Measurements from ENCODE around the gene ERMARD. TPM values are rescaled to one million over a fixed set of nuclear protein-coding genes. Genes with fewer than 3 reads are reported as not detected.

ERMARD gene
- total RNA-seq, 4 donors from 2014 or later: 14.3 to 31.9 (median 16.8) TPM

DNA sequence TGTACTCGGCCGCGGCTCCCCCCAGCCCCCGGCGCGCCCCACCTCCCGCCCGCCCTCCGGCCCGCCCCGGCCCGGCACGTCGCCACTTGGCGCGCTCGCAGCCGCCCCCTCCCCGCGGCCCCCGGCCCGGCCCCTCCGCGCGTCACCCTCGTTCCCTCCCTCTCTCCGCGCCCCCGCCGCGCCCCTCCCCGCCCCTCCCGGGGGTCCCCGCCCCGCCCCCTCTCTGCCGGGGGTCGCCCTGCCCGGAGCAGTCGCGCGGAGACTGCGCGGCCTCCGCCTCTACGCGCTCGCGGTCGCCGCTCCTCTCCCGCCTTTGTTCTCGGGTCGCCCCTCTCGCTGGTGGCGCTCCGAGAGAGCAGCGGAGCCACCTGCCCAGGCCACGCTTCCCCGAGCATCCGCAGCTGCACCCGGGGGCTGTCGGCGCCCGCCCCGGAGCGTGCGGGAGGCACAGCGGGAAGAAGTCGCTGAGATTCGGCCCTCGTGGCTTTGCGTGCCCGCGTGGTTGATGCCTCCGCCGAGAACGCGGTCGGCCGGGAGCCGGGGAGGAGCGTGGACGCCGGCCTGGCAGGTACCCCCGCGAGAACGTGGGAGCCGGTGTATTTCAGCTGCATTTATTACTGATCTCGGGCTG, 26.8 kb upstream of the ERMARD start, which contains the start of gene PHF10:
PHF10 (minus strand) TSS at position 7 of the 631 bp plus-strand sequence. CDS start 569 bp downstream, outside the sequence.
- Histone ChIP-seq H3K4me1 (peaks cover 4 to 38% (median 9%) of the 10 kb centered on the region in 3 donors), H3K27ac (peak within 1 kb of the TSS; percentile 82 to 99 (median 98)), H3K4me3 (peak within 1 kb of the TSS; percentile 84 to 94), H3K36me3 (no peaks in the 10 kb centered on the region), H3K9me3 (no peaks in the 10 kb centered on the region), H3K27me3 (no peaks in the 10 kb centered on the region)
- TF ChIP-seq, protein P1, sequence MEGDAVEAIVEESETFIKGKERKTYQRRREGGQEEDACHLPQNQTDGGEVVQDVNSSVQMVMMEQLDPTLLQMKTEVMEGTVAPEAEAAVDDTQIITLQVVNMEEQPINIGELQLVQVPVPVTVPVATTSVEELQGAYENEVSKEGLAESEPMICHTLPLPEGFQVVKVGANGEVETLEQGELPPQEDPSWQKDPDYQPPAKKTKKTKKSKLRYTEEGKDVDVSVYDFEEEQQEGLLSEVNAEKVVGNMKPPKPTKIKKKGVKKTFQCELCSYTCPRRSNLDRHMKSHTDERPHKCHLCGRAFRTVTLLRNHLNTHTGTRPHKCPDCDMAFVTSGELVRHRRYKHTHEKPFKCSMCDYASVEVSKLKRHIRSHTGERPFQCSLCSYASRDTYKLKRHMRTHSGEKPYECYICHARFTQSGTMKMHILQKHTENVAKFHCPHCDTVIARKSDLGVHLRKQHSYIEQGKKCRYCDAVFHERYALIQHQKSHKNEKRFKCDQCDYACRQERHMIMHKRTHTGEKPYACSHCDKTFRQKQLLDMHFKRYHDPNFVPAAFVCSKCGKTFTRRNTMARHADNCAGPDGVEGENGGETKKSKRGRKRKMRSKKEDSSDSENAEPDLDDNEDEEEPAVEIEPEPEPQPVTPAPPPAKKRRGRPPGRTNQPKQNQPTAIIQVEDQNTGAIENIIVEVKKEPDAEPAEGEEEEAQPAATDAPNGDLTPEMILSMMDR (IDR thresholded peaks at IDR 0.05): peak in 2 of 4 experiments; percentile 2 to 20
- TF ChIP-seq EP300 (IDR thresholded peaks at IDR 0.05) (no peak), POLR2A (IDR thresholded peaks at IDR 0.05) (peak in 1 of 2 donors; percentile 8)
- peak; percentile 61 for ATAC-seq
- 0% methylated on average over 1 of the region's 89 CpGs; no CpG with 5 or more reads in 1 of the 2 donors for WGBS, 2 donors (ENCODE audit: low coverage in 1 of 2)

DNA sequence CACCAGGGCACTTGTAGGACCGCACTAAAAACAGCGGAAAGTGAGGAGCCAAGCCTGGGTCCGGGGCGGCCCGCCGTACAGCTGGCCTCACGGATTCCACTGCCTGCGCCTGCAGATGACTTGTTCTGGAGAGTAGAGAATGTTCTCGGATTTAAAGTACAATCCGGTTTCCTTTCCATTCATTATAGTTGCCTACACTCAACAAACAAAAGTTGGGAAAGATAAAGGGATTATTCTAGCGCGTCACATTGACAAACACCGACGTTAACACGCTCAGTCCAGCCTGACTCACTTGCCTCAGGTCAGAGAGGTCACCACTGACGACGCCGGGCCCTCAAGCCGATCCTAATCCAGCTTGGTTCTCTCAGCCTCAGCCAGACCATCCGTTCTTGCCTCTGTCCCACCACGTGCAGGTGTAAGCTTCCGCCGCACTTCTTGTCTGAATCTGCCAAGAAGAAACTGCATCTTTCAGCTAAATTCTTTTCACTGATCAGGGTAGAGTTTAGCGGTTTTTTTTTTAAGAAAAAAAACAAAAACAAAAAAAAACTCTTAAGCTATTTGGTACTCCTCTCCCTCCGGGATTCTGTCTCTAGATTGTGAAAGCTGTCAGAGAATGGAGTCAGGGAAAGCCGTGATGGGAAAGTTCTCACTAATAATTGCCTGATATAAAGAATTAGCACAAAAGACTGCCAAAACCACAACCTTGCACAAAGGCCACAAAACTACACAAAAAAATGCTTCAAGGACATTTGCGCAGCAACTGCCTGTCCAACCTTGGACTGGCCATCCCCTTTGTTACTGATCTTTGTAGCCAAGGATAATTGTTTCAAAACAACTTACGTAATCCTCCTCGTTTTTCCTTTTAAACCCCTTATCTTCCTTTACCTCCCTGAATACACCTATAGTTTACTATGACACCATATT, 26.0 kb upstream of the ERMARD start:
- H3K4me3 ChIP-seq: peak overlapping the region; percentile 53 to 84
- TF ChIP-seq EP300 (IDR thresholded peaks at IDR 0.05) (no peak), POLR2AphosphoS5 (IDR thresholded peaks at IDR 0.05) (peak; percentile 51), POLR2A (IDR thresholded peaks at IDR 0.05) (peak; percentile 5 to 21)
- TF ChIP-seq, protein P1 (IDR thresholded peaks at IDR 0.05): no peak
- 28 to 36% methylated on average over 14 to 25 of the region's 29 CpGs for WGBS, 2 donors (ENCODE audit: low coverage in 1 of 2)

DNA sequence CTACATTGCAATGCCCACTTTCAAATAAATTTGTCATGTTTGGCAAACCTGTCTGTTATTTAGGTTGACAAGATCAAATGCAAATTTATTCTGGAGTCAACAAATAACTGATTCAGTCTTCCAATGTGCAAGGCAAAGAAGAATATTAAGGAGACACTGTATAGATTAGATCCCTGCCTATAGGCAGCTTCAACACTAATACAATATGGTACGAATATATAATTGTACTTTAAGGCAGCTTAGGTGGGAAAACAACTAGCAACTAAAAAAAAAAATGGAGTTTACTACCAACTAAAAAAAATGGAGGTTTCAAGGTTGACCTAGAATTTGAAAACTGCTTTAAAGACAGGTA, 25.4 kb upstream of the ERMARD start:
- Histone ChIP-seq H3K9me3 (no peaks in the 10 kb centered on the region), H3K36me3 (no peaks in the 10 kb centered on the region), H3K4me3 (no peak overlapping the region), H3K4me1 (peaks cover 4 to 32% (median 9%) of the 10 kb centered on the region in 3 donors), H3K27ac (peak overlapping the region in 3 of 4 donors; percentile 97 to 99 (median 98)), H3K27me3 (no peaks in the 10 kb centered on the region)
- ATAC-seq: no peak
- TF ChIP-seq, protein P1 (IDR thresholded peaks at IDR 0.05): no peak
- TF ChIP-seq POLR2AphosphoS5 (IDR thresholded peaks at IDR 0.05) (no peak), EP300 (IDR thresholded peaks at IDR 0.05) (no peak), POLR2A (IDR thresholded peaks at IDR 0.05) (no peak)
- WGBS, 2 donors (ENCODE audit: low coverage in 1 of 2): 67 to 83% methylated on average over 1 of the region's 1 CpG

More for the DNA sequence above, 26.0 kb upstream of the ERMARD start:
- Histone ChIP-seq H3K27ac (peak overlapping the region; percentile 72 to 99 (median 98)), H3K9me3 (no peaks in the 10 kb centered on the region), H3K27me3 (no peaks in the 10 kb centered on the region), H3K4me1 (peaks cover 4 to 35% (median 9%) of the 10 kb centered on the region in 3 donors), H3K36me3 (no peaks in the 10 kb centered on the region)
- peak; percentile 67 for ATAC-seq

DNA sequence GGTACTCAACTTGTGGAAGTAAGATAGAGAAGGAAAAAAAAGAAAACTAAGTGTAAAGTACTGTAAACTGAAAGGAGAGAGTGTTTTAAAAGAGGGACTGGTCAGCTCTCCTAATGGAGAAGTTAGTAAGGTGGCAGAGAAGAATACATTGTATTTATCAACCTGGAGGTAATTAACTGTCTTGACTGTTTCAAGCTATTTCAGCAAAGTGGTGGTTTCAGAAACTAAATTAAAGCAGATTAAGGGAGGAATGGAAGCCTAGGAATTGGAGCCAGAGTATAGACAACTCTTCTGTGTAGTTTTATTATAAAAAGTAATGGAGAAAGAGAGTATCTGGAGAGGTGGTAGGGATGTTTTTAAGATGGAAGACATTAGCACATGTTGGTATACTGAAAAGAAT, 24.5 kb upstream of the ERMARD start:
- no peaks in the 10 kb centered on the region for H3K36me3 ChIP-seq
- no peak overlapping the region for H3K27ac ChIP-seq
- no peaks in the 10 kb centered on the region for H3K9me3 ChIP-seq
- no peak overlapping the region for H3K4me3 ChIP-seq
- ATAC-seq: no peak
- H3K4me1 ChIP-seq: peaks cover under 1 to 22% (median 4%) of the 10 kb centered on the region in 3 donors
- H3K27me3 ChIP-seq: no peaks in the 10 kb centered on the region
- TF ChIP-seq, protein P1 (IDR thresholded peaks at IDR 0.05): no peak
- TF ChIP-seq POLR2AphosphoS5 (IDR thresholded peaks at IDR 0.05) (no peak), POLR2A (IDR thresholded peaks at IDR 0.05) (no peak), EP300 (IDR thresholded peaks at IDR 0.05) (no peak)

All from gastroesophageal sphincter (tissue), 4 donors.